GM21381 (cell line): ENCODE data around the gene PLA2G4A.

Experiments
- ATAC-seq: cut with Tn5 transposase; IDR thresholded peaks from one replicate; pipeline ENCODE4 v1.9.1; 2021; ENCODE audit warnings: mild to moderate bottlenecking, moderate library complexity; ENCODE audit not compliant: unreplicated experiment

Gene PLA2G4A

GRCh38 chr1:186869526-186870228, 40.9 kb downstream of the PLA2G4A start:
- ATAC-seq = no peak

GRCh38 chr1:186871784-186872183, 43.0 kb downstream of the PLA2G4A start:
- ATAC-seq = no peak

- ATAC-seq = no peak
Measured at GRCh38 chr1:186872291-186872690, 43.5 kb downstream of the PLA2G4A start.

GRCh38 chr1:186873687-186874086, 44.9 kb downstream of the PLA2G4A start:
- ATAC-seq = no peak

- ATAC-seq = no peak
Measured at GRCh38 chr1:186875896-186876835, 47.4 kb downstream of the PLA2G4A start.

GRCh38 chr1:186878356-186878755, 49.6 kb downstream of the PLA2G4A start:
- no peak for ATAC-seq

GRCh38 chr1:186880982-186881381, 52.2 kb downstream of the PLA2G4A start:
- ATAC-seq = no peak

- no peak for ATAC-seq
Measured at GRCh38 chr1:186882372-186883134, 53.8 kb downstream of the PLA2G4A start.

GRCh38 chr1:186884251-186884650, 55.5 kb downstream of the PLA2G4A start:
- no peak for ATAC-seq

GRCh38 chr1:186887203-186887602, 58.5 kb downstream of the PLA2G4A start:
- no peak for ATAC-seq

- no peak for ATAC-seq
Measured at GRCh38 chr1:186888367-186888766, 59.6 kb downstream of the PLA2G4A start.

- ATAC-seq = no peak
Measured at GRCh38 chr1:186892936-186893335, 64.2 kb downstream of the PLA2G4A start.

- ATAC-seq = no peak
Measured at GRCh38 chr1:186894415-186894814, 65.7 kb downstream of the PLA2G4A start.

GRCh38 chr1:186896211-186896610, 67.5 kb downstream of the PLA2G4A start:
- no peak for ATAC-seq

GRCh38 chr1:186897008-186897407, 68.3 kb downstream of the PLA2G4A start:
- no peak for ATAC-seq

- peak; percentile 80 for ATAC-seq
Measured at GRCh38 chr1:186899577-186899976, 70.8 kb downstream of the PLA2G4A start.

- ATAC-seq = no peak
Measured at GRCh38 chr1:186899977-186900376, 71.2 kb downstream of the PLA2G4A start.

- ATAC-seq = no peak
Measured at GRCh38 chr1:186900539-186901237, 71.9 kb downstream of the PLA2G4A start.

GRCh38 chr1:186901631-186902030, 72.9 kb downstream of the PLA2G4A start:
- no peak for ATAC-seq

GRCh38 chr1:186903374-186904136, 74.8 kb downstream of the PLA2G4A start:
- no peak for ATAC-seq
